Fibroblast of villous mesenchyme (primary cell): Measurements from ENCODE around the gene PACSIN2. TPM values are rescaled to one million over a fixed set of nuclear protein-coding genes. Genes with fewer than 3 reads are reported as not detected.
A peak's percentile ranks its signal among the peaks of the same experiment; 100 is the strongest.
"Not testable (repeated sequence)": the region's sequence is repeated elsewhere in the genome, so short reads cannot be mapped to it uniquely, and the experiment has no call there.

Experiments
- DNase-seq: peaks from one replicate; pipeline ENCODE4 v3.0.0-alpha.2; 2010; ENCODE audit warnings: low read depth
- H3K4me3 ChIP-seq: 2 replicates; pipeline ENCODE4 v1.5.1; 2011; ENCODE audit warnings: low read depth, mild to moderate bottlenecking, low read length
- CTCF ChIP-seq: IDR thresholded peaks from 2 replicates; pipeline ENCODE4 v1.5.1; 2012; ENCODE audit warnings: low read depth, mild to moderate bottlenecking, low read length; ENCODE audit not compliant: insufficient read depth
- total RNA-seq: library from RNA; depleted of rRNA; stranded (reverse); fragments of >200 nt; gene quantifications from 2 replicates; pipeline ENCODE4 v1.2.3, GENCODE V29; 2012

The PACSIN2 gene
- total RNA-seq, 1 donor, result 53.1 TPM

- H3K4me3 ChIP-seq, result no peak overlapping the region
- no peak for TF ChIP-seq CTCF
- peak; percentile 16 for DNase-seq
Observed at GRCh38 chr22:43031617-43032016, 16.7 kb upstream of the PACSIN2 start.

- no peak for DNase-seq
Observed at GRCh38 chr22:43018615-43019014, 3.7 kb upstream of the PACSIN2 start.

GRCh38 chr22:43017525-43018460 is 2.8 kb upstream of the PACSIN2 start:
- no peak for DNase-seq
- TF ChIP-seq CTCF, result no peak
- no peak overlapping the region for H3K4me3 ChIP-seq

More at GRCh38 chr22:43018615-43019014, 3.7 kb upstream of the PACSIN2 start:
- TF ChIP-seq CTCF, result no peak
- H3K4me3 ChIP-seq, result no peak overlapping the region

GRCh38 chr22:43016150-43016549 is 1.2 kb upstream of the PACSIN2 start:
- H3K4me3 ChIP-seq, DNase-seq: not testable (repeated sequence)

GRCh38 chr22:43015677-43016042 is 711 bp upstream of the PACSIN2 start:
- no peak for DNase-seq
- TF ChIP-seq CTCF, result no peak

GRCh38 chr22:43014316-43014868 is 557 bp downstream of the PACSIN2 start:
- DNase-seq, result peak; percentile 49
- TF ChIP-seq CTCF, result no peak
- H3K4me3 ChIP-seq, result peak overlapping the region; percentile 84

More at GRCh38 chr22:43015677-43016042, 711 bp upstream of the PACSIN2 start:
- peak overlapping the region; percentile 72 for H3K4me3 ChIP-seq
